Chondrocyte (in vitro differentiated cells): ENCODE results near the gene RRP12. TPM values are rescaled to one million over a fixed set of nuclear protein-coding genes. Genes with fewer than 3 reads are reported as not detected.

Source experiments
- DNase-seq: peaks from one replicate; pipeline ENCODE4 v3.0.0; 2021; ENCODE audit warnings: mixed read lengths, low spot score
- H3K27ac Mint-ChIP-seq: one replicate; pipeline ENCODE4 v1.8.0; 2021; ENCODE audit warnings: mild to moderate bottlenecking, moderate library complexity, mixed read lengths; ENCODE audit not compliant: unreplicated experiment
- H3K27me3 Mint-ChIP-seq: 2 replicates; pipeline ENCODE4 v1.8.0; 2021; ENCODE audit warnings: low read depth, mixed read lengths
- H3K36me3 Mint-ChIP-seq: 2 replicates; pipeline ENCODE4 v1.8.0; 2021; ENCODE audit warnings: low read depth, mixed read lengths
- H3K4me1 Mint-ChIP-seq: 2 replicates; pipeline ENCODE4 v1.8.0; 2021; ENCODE audit warnings: low read depth, mild to moderate bottlenecking, mixed read lengths
- H3K4me3 Mint-ChIP-seq: one replicate; pipeline ENCODE4 v1.8.0; 2021; ENCODE audit warnings: mild to moderate bottlenecking, moderate library complexity, mixed read lengths; ENCODE audit not compliant: unreplicated experiment
- H3K9me3 Mint-ChIP-seq: 2 replicates; pipeline ENCODE4 v1.8.0; 2021; ENCODE audit warnings: low read depth, mixed read lengths
- total RNA-seq: library from RNA; stranded (reverse); gene quantifications from 3 replicates; pipeline ENCODE4 v1.2.1, GENCODE V29; 2021
- TF ChIP-seq, protein P1 (sequence below): fragments of 200-600 bp; sonication (generic); IDR thresholded peaks from 2 replicates; pipeline ENCODE4 v1.5.0; 2021; ENCODE audit warnings: antibody characterized with exemption, mild to moderate bottlenecking, moderate library complexity

Gene RRP12
- total RNA-seq, 1 donor from 2014 or later = 22.1 TPM

DNA sequence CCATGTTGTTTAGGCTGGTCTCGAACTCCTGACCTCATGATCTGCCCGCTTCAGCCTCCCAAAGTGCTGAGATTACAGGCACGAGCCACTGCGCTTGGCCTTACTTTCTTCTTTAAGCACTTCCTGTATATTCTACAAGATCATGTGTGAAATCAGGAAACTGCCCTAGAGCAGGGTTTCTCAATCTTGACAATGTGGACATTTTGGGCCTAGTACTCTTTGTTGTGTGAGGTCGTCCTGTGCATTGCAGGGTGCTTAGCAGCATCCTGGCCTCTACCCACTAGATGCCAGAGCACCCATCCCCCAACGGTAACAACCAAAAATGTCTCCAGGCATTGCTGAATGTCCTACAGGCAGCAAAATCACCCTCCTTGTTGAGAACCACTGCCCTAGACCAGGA is 24.7 kb downstream of the RRP12 start:
- Mint-ChIP-seq H3K27ac (no peak overlapping the region), H3K4me1 (no peaks in the 10 kb centered on the region), H3K27me3 (no peaks in the 10 kb centered on the region), H3K4me3 (no peak overlapping the region), H3K36me3 (peaks cover 21% of the 10 kb centered on the region), H3K9me3 (no peaks in the 10 kb centered on the region)
- DNase-seq = no peak
- TF ChIP-seq, protein P1, sequence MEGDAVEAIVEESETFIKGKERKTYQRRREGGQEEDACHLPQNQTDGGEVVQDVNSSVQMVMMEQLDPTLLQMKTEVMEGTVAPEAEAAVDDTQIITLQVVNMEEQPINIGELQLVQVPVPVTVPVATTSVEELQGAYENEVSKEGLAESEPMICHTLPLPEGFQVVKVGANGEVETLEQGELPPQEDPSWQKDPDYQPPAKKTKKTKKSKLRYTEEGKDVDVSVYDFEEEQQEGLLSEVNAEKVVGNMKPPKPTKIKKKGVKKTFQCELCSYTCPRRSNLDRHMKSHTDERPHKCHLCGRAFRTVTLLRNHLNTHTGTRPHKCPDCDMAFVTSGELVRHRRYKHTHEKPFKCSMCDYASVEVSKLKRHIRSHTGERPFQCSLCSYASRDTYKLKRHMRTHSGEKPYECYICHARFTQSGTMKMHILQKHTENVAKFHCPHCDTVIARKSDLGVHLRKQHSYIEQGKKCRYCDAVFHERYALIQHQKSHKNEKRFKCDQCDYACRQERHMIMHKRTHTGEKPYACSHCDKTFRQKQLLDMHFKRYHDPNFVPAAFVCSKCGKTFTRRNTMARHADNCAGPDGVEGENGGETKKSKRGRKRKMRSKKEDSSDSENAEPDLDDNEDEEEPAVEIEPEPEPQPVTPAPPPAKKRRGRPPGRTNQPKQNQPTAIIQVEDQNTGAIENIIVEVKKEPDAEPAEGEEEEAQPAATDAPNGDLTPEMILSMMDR = no peak

DNA sequence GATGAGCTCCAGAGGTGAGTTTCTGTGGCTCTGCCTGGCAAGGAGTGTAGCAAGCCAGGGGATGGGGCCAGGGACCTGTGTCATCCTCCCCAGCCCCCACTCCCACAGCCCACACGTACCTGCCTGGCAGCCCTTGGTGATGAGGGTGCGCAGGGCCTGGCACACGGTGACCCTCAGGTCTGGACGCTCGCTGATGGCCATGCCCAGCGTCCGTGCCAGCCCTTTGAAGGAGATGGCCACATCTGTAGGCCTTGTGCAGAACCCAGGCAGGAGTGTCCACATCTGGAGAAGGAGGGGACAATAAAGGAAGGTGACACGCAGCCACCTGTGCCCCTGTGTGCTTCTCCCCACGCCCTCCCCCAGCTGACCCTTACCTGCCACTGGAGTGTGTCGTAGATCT is 27.7 kb downstream of the RRP12 start:
- Mint-ChIP-seq H3K27ac (no peak overlapping the region), H3K27me3 (no peaks in the 10 kb centered on the region), H3K4me3 (no peak overlapping the region), H3K4me1 (no peaks in the 10 kb centered on the region), H3K9me3 (no peaks in the 10 kb centered on the region), H3K36me3 (peaks cover 29% of the 10 kb centered on the region)
- TF ChIP-seq, protein P1 = no peak
- no peak for DNase-seq

DNA sequence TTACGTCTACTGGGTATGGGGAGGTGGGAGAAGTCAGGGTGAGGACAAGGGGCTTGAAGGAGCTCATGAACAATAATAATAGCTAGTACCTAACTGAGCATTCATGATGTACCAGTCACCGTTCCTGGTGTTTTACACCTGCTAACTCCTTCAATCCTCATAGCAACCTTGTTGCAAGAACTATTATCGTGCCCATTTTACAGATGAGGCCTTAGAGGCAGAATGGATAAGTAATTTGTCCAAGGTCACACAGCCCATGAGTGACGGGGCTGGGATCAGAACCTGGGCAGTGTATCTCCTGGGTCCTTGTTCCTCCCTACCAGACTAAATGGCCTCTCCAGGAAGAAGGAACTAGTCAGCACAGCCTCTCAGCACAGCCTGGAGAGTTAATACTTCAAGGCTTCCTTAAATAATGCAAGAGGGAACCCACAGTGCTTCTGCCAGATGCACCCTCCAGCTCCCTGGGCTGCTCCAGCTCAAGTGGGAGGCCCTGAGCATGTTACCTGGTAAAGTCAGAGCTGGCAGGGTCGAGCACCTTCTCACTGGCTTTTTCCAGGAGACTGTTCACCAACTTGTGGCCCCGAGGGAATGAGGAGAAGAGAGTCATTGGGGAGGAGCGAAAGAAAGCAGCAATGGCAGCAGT is 28.8 kb downstream of the RRP12 start:
- Mint-ChIP-seq H3K36me3 (peaks cover 29% of the 10 kb centered on the region), H3K27me3 (no peaks in the 10 kb centered on the region), H3K4me3 (no peak overlapping the region), H3K9me3 (no peaks in the 10 kb centered on the region), H3K27ac (no peak overlapping the region), H3K4me1 (no peaks in the 10 kb centered on the region)
- TF ChIP-seq, protein P1 = no peak
- DNase-seq = no peak

DNA sequence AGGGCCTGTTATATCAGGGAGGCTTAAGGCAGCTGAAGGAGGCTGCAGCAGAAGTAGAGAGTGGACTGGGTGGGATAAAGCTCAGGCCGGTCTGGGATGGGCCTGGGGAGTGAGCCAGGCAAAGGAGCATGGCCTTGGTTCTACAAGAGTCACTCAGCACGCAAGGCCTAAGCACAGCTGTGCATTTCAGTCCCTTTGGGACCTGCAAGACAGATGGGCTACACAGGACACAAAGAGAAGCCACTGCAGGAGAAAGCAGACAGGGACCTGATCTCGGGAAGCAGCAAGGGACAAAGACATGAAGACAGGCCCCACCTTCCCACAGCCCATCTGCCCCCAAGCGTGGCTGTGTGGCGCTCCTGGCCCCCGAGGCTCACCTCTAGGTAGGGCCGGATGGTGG is 29.4 kb downstream of the RRP12 start:
- TF ChIP-seq, protein P1 = no peak
- DNase-seq = no peak

DNA sequence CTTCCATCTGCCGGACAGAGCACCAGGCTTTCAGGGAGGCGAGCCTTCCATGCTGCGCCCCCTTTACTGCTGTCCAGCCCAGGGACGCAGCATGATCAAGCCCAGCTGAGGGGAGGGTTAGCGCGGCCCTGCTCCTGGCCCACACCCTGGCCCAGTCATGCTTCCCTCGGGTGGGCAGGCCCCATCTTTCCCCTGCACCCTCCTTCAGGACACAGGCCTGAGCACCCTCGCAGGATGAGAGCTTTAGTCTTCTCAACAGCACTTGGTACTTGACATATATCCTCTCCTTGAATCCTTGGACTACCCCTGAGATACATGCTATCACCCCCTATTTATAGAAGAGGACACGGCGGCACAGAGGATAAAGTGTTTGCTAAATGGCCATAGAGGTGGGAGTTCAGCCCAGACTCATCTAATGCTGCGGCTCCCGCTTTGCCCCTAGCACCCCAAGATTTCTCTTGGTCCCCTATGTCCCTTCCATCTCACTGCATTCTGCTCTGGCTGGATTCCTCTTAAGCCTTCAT is 34.0 kb downstream of the RRP12 start:
- H3K27ac Mint-ChIP-seq = no peak overlapping the region
- no peaks in the 10 kb centered on the region for H3K27me3 Mint-ChIP-seq
- no peaks in the 10 kb centered on the region for H3K9me3 Mint-ChIP-seq
- TF ChIP-seq, protein P1 = no peak
- no peaks in the 10 kb centered on the region for H3K4me1 Mint-ChIP-seq
- no peak overlapping the region for H3K4me3 Mint-ChIP-seq
- peaks cover 42% of the 10 kb centered on the region for H3K36me3 Mint-ChIP-seq
- DNase-seq = no peak

More for the DNA sequence above, 29.4 kb downstream of the RRP12 start:
- Mint-ChIP-seq H3K27ac (no peak overlapping the region), H3K36me3 (peaks cover 30% of the 10 kb centered on the region), H3K27me3 (no peaks in the 10 kb centered on the region), H3K9me3 (no peaks in the 10 kb centered on the region), H3K4me1 (no peaks in the 10 kb centered on the region), H3K4me3 (no peak overlapping the region)
